Eye (tissue), 1 donor: ENCODE results near the gene CST5.
A peak's percentile ranks its signal among the peaks of the same experiment; 100 is the strongest.
"Not testable (repeated sequence)": the region's sequence is repeated elsewhere in the genome, so short reads cannot be mapped to it uniquely, and the experiment has no call there.

Experiments used
- DNase-seq: peaks from one replicate; pipeline ENCODE4 v3.0.0-alpha.2; 2015

CST5 gene, protein sequence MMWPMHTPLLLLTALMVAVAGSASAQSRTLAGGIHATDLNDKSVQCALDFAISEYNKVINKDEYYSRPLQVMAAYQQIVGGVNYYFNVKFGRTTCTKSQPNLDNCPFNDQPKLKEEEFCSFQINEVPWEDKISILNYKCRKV

DNA sequence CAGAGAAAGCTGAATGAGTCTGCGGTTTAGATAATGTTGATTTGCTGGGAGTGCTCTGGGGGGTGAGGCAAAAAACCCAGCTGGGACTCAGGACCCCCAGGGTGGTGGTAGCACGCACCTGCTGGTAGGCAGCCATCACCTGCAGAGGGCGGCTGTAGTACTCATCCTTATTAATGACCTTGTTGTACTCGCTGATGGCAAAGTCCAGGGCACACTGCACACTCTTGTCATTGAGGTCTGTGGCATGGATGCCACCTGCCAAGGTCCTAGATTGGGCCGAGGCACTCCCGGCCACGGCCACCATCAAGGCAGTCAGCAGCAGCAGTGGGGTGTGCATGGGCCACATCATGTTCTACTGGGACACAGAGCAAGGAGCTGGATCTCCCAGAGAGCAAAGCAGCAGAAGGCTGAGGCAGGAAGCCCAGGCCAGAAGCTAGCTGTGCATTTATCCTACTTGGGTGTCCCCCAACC is at the start of gene CST5:
Gene CST5, minus strand, starts transcription at position 421 of the 471 bp plus-strand sequence. Its CDS starts 72 bp downstream, at position 349.
- DNase-seq: no peak

DNA sequence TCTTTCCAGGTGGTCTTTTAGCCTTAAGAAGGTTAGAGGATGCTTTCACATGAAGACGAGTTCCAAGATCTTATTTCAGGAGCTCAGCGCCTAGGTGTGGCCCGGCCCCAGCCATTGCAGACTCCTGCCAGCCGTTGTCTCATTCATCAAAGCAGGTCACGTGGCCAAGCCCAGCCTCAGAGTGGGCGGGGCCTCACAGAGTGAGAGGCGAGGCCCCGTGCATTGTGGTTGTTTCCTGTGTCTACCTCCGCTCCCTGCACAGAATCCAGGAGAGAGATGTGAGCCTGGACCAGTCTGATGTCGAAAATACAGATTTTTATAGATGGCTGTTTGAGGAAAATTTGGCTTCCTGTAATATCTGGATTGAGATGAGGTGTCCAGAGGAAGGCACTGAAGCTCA is 49.2 kb upstream of the CST5 start:
- no peak for DNase-seq

DNA sequence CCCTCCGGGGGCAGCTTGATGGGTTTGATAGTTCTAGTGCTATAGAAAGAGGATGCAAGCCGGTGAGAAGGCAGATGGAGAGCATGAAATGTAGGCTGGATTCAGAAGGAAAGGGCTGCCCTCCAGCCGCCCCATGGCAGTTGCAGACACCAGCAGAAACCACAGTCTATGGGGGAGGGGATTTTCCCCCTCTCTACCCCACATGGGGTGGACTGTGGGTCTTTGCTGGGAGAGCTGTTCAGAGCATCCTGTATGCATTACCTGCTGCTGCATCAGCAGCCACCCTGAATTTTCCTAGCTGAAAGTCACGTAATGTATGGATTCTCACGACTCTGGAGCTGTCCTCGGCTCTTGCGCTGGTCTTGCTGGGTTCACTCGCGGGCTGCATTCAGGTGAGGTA is 48.8 kb upstream of the CST5 start:
- no peak for DNase-seq

DNA sequence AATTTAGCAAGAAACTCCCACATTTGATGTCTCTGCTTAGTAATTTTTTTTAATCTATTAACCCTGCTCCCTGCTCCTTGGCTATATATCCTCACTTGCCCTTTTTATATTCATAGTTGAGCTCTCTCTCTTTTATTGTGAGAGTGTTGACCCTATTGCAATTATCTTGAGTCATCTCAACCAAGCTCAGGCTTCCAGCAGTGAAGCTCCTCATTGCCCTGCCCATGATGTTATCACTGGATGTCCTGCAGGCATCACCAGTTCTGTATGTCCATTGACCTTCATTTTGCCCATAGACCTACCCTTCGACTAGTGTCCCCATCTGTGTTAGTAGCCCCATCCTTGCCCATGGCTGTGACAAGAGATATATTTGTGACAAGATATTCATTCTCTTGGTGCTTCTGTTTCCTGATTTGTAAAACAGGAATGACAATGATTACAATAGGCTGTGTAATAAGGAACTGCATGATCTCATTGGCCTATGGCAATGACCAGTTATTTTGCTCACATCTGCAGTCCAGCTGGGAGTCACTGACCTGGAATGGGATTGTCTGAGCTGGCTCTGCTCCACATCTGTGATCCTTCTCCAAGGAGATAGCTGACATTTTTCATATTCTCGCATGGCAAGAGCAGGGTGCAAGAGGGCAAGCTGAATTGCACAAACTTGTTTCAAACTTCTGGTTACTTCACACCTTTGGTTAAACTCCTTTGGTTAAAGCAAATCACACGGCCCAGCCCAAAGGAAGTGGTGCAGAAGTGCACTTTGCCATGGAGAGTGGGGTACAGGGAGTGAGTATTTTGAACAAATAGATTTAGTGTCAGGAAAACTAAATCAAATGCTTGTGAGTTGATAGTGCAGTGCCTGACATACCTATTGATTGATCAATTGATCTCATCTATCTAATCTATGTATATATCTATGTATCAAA is 47.7 kb upstream of the CST5 start:
- DNase-seq: peak; percentile 67

DNA sequence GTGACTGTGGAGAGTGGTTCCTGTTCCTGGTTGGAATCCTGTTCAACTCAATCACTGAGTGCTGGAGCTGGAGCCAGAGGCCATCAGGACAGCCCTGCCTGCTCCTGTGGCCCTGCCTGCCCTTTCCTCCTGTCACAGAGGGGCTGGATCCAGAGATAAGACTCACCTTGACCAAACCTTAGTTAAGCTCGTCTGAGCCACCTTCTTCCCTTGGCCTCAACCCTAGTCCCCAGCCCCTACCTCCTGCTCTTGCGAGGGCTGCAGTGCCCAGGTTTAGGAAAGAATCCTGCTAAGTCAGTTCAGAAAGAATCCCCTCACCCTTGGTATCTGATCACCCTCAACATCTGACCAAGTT is 47.0 kb upstream of the CST5 start:
- no peak for DNase-seq

DNA sequence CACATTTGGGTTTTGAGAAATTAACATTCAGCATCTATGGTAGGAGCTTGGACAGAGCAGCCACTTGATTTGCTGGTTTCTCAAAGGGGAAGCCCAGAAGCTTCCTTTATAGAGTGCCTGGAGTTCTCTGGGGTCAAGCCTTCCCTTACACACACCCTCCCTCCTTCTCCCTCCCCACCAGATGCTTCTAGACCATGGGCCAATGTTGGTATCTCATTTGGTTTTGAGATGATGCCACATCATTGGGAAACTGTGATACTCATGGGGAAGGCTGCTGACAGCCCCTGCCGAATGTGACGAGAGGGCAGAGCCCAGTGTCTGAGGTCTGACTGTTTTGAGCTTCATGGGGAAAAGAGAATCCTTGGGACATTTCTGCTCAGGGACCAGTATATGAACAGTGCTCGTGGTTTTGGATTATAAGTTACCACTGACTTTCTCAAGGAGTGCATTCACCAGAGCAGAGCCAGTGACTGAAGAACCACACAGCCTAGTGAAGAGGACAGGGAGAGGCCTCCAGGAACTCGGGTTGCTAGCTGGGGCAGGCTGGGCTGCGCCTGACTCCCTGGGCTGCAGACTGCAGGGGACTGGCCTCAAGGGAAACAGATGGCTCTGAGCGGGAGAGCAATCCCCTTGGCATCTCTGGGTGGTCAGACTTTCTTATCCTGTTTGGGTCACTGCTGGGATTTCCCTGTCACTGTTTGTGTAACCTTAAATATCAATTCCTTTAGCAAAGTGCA is 46.4 kb upstream of the CST5 start:
- no peak for DNase-seq

DNA sequence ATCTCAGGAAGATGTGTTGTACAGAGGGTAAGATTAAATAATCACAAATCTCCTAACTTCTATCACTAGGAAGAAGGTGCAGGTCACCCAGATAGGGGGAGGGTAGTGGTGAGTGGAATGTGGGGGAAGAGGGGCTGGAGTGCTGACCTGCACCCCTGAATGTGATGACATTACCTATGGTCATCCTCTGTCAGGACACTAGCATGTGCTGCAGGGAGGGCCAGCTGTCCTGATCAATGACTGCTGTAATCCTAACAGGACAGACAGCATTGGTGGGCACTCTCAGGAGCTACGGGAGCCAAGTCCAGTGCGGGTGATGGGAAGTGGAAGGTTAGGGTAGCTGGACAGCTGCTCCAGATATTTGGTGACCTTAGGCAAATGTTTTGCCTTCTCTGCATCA is 45.2 kb upstream of the CST5 start:
- no peak for DNase-seq

DNA sequence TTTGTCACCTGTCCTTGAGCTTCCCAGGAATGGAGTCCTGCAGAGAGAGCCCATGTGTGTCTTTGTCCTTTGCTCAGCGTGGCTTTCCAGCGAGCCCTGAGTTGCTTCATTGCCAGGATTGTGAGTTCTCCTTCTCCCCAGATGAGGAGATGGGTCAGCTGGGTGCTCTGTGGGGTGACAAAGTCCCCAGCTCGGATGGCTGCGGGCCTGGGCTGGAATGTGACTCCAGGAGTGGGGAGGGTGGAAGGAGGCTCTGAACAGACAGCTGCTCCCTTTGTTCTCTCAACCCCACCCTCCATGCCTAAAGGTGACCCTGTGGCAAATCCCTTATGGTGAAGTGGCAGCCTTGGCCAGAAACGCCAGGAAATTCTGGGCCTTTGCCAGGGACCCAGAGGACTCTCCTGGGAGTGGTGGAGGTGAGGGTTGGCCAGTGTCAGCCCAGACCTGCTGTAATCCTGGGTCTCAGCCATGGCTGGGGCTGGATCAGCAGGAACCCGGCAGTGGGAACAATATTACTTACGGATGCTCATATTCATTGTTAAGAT is 44.4 kb upstream of the CST5 start:
- DNase-seq: no peak

DNA sequence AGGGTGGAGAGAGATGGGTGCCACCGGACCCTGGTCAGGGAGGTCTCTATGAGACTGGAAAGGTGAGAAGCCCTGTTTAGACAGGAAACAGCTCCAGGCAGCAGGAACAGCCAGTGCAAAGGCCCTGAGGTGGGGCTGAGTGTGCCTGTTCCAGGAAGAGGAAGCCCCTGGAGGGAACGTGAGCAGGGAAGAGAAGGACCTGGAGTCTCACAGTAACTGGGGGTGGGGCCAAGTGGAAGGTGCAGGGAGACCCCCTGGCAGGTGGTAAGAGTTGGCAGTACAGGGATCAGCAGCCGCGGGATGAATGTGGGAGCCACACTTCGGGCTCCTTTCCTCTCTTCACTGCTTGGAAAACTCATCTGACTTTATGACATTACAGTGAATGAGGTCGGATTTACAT is 43.8 kb upstream of the CST5 start:
- DNase-seq: no peak

DNA sequence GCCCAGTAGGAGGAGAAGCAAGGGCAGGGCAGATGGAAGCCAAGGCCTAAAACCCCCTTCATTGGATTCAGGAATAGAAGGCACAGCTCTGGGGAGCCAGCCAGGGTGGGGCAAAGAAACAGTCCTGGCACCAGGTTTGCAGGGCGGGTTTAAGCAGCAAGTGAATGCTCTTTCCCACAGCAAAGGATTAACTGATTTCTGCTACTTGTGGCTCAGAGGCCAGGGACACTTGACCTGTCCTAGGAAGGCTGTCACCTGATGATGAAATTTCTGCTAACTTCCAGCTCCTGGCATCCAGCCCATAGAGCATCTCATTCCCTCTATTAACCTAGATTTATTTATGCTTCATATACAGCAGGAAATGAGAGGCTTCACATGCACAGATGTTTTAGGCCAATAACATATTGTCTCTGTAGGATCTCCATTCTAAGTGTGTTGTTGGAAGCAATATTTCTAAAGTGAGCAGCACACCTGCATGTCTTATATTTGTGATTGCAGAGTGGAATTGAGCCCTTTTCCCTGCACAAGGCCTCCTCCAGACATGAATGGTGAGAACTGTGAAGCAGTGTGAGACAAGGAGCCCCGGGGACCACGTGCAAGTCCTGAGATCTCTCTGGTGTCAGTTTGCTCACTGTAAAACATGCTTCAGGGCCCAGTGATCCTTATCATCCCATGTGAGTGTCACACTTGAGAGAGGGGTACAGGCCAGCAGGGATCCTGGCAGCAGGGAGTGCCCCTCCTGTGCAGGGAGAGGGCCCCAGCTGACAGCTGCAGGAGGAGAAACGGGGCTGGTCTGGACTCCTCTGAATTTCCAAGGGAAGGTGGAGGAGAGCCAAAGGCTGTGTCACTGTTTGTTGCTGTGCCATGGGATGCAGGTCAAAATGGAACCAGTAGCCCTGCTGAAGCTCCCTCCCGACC is 41.1 kb upstream of the CST5 start:
- DNase-seq: peak; percentile 44

DNA sequence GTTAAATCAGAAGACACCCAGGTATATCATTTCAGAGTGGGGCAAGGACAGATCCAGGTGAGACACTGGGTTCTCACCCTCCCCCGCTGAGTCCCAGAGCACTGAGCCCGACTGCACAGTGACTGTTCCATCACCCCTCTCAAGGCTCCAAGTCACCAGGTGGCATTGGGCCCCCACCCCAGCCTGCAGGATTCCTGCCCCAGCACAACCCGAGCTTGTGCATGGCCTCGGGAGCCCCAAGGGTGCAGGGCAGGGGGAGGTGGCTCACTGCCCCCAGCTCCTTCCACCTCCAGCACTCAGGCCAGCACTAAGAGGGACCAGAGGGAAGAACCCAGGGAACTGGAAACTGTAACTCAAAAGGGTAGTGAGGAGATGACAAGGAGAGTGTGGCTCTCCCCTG is 39.3 kb upstream of the CST5 start:
- no peak for DNase-seq

DNA sequence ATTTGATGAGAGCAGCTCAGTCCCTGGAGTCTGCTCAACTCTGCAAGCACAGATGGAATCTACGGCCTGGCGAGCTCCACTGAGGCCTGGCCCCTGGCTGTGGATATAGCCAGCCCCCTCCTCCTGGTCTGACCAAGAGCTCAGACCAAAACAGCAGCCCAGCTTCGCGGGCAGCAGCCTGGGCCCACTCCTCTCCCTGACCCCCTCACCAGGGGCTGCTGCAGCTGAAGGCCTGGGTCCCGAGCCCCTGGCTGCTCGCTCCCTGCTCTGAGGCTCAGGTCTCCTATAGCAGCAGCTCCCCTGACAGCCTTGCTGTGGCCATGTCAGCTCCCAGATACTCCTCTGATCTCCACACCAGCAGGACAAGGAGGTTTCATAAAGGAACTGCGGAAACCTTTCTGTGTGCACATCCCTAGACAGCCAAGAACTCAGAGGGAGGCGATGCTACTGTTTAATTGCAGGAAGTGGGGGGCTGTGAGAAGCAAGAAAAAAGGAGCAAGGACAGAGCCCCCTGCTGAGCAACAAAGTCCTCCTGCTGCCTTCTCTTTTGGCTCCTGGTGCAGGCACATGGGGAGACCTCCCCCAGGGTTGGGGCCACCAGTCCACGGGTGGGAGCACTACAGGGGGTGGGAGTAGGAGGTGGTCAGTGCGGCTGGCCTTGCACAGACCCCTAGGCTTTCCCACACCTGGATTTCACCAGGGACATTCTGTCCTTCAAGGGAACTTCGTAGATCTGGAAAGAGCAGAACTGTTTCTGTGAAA is 38.7 kb upstream of the CST5 start:
- peak; percentile 13 for DNase-seq

DNA sequence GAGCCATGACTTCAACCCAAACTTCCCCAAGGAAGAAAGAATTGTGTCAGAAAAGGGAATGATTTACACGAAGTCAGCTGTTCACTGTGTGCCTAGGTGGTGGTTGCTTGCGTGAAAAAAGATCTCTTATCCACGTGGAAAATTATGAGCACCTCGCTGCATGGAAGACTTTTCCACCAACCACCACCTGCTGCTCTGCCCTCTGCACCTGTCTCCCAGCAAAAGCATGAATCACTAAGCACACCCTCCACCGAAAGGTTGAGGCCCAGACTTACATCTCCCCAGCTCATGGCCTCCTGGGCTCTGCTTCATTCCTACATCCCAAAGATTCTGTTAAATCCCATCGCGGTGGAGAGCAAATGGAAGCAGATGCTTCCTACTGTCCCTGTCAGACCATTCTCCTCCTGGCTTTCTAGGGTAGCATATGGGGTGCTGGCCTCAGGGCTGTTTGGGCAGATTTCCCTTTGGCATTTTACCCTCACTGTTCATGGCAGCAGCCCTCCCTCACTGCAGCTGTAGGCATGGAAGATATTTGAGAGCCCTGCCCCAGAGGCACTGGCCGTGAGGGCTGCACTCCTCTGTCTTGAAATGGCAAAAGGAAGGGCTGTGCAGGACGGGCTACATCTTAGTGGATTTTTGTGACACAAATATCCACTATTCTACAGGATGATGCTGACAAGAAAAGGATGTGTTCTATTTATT is 37.6 kb upstream of the CST5 start:
- DNase-seq: no peak

DNA sequence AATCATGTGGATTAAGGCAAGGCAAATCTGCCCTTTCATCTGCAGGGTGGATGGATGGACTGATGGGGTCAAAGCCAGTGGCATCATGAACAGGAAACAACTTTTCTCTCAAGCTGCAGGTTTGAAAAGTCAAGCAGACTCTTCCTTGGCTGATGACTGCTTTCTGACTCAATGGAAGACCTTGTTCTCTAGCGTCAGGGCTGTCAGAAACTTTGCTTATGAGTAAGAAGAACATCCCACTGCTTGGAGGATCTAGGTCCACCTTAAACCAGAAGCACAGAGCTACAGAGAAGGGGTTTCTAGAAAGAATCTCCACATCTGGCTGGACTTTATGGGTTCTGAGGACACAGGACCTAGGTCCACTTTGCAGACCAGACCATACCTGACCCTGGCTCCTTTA is 36.3 kb upstream of the CST5 start:
- no peak for DNase-seq

DNA sequence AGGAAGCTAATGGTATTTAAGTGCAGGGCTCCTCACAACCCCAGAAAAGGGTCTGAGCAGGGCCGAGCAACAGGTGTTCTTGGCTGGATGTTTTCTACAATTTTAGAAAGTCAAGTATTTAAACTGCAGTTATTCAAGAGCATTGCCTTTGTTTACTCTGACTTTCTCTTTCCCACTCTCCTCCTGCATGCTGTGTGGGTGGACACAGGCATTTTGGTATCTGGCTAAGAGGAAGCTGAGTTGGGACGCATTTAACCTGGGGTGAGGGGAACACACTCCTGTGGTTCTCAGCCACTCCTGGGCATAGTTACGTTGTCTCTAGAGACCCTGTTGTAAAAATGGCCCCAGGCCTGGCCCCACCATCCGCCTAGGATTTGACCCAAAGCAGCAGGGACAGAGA is 34.9 kb upstream of the CST5 start:
- DNase-seq: not testable (repeated sequence)

DNA sequence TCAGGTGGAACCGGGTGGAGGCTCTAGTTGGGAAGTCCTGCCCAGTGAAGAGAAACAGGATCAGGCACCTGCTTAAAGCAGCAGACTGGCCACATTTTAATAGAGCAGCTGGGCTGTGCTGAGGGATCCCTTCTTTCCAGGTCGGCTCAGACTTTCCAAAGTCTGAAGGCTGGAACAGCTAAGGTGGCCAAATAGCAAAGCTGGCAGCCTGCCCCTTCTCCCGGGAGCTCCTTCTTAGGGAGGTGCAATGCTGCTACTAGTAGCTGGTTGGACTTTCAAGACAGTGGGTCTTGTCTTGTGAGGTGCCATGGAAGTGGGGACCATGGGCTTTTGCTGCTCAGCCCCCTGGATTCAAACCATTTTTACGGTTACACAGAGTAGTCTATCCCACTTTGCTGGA is 30.7 kb upstream of the CST5 start:
- no peak for DNase-seq

DNA sequence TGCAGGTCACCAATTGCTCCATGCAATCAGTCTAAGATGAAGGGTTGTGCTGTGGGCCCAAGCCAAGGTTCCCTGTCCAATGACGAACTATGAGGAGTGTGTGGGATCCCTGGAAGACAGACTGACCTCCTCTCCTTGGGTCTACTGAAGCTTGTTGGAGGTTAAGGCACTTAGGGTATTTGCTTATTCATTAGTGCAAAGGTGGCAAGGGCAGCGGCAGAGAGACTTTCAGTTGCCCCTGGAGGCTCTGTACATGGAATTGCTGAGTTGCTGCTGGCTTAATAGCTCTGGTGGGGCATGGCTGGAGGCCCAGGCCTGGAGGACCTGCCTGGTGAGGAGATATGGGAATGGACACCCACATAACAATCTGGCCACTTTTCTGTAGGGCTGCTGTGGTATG is 29.8 kb upstream of the CST5 start:
- no peak for DNase-seq

DNA sequence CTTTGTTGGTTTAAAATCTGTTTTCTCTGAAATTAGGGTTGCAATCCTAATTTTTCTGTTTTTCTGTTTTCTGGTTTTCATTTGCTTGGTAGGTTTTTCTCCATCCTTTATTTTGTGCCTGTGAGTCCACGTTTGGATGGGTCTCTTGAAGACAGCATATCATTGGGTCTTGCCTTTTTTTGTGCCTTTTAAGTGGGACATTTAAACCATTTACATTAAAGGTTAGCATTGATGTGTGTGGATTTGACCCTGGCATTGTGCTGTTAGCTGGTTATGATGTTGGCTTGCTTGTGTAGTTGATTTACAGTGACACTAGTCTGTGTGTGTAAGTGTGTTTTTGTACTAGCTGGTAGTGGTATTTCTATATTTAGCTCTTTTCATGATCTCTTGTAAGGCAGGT is 28.0 kb upstream of the CST5 start:
- no peak for DNase-seq

DNA sequence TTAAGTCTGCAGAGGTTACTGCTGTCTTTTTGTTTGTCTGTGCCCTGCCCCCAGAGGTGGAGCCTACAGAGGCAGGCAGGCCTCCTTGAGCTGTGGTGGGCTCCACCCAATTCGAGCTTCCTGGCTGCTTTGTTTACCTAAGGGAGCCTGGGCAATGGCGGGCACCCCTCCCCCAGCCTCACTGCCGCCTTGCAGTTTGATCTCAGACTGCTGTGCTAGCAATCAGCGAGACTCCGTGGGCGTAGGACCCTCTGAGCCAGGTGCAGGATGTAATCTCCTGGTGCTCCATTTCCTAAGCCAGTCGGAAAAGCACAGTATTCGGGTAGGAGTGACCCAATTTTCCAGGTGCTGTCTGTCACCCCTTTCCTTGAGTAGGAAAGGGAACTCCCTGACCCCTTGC is 22.8 kb upstream of the CST5 start:
- DNase-seq: not testable (repeated sequence)

DNA sequence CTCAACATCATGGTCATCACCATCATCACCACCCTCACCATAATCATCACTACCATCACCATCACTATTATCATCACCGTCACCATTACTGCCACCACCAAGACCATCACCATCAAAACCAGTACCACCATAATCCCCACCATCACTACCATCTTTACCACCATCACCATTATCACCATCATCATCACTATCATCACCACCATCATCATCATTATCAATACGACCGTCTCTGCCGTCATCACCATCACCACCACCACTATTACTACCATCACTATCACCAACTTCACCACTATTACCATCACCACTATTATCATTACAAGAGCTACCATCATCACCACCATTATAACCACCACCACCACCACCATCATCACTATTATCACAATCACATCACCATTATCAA is 11.3 kb upstream of the CST5 start:
- DNase-seq: not testable (repeated sequence)

DNA sequence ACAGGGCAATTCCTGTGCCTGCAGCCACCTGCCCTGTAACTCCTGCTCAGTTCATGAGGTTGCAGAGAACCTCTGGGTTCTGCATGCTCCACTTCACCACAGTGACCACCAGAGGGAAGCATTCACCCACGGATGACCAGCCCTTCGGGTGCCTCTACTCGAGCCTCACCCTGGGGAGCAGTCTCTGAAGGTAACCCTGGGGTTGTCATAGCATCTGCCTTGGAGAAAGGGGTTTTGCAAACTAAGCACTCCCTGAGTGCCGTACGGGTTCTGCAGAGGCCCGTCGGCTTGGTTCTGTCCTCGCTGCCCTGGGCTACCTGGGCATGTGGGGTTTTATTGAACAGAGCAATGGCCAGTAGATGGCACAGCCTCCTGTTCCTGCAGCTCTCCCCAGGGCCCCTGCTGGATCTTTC is 10.2 kb upstream of the CST5 start:
- DNase-seq: peak; percentile 82
